Loucy (cell line): ENCODE data around the gene KIF13A.

Experiments used
- H2AFZ ChIP-seq: fragments of 200-600 bp; sonication (generic); 2 replicates; pipeline ENCODE4 v1.6.0; 2016; ENCODE audit warnings: antibody characterized with exemption, mild to moderate bottlenecking, low read length, moderate library complexity
- H3F3A ChIP-seq: fragments of 200-600 bp; 2 replicates; pipeline ENCODE4 v1.6.0; 2016; ENCODE audit warnings: antibody characterized with exemption, low read depth, mild to moderate bottlenecking
- H3K27me3 ChIP-seq: fragments of 200-600 bp; sonication (generic); 2 replicates; pipeline ENCODE4 v1.6.1; 2014; ENCODE audit warnings: low read length, mild to moderate bottlenecking; ENCODE audit not compliant: insufficient read depth, poor library complexity, severe bottlenecking
- H3K36me3 ChIP-seq: fragments of 200-600 bp; sonication (generic); 2 replicates; pipeline ENCODE4 v1.6.1; 2016; ENCODE audit warnings: low read length; ENCODE audit not compliant: insufficient read depth
- H3K4me1 ChIP-seq: fragments of 200-600 bp; sonication (generic); 2 replicates; pipeline ENCODE4 v1.5.1; 2014; ENCODE audit warnings: low read length, mild to moderate bottlenecking; ENCODE audit not compliant: insufficient read depth, poor library complexity, severe bottlenecking
- H3K4me2 ChIP-seq: fragments of 200-600 bp; sonication (generic); 2 replicates; pipeline ENCODE4 v1.6.0; 2014; ENCODE audit warnings: antibody characterized with exemption, low read length, low read depth, mild to moderate bottlenecking; ENCODE audit not compliant: poor library complexity, severe bottlenecking
- H3K4me3 ChIP-seq: fragments of 200-600 bp; sonication (generic); 2 replicates; pipeline ENCODE4 v1.5.1; 2014; ENCODE audit warnings: low read length, mild to moderate bottlenecking, mixed read lengths; ENCODE audit not compliant: poor library complexity, severe bottlenecking
- H3K79me2 ChIP-seq: fragments of 200-600 bp; sonication (generic); 2 replicates; pipeline ENCODE4 v1.6.1; 2014; ENCODE audit warnings: low read length; ENCODE audit not compliant: insufficient read depth
- H3K9ac ChIP-seq: fragments of 200-600 bp; sonication (generic); 2 replicates; pipeline ENCODE4 v1.6.0; 2014; ENCODE audit warnings: mild to moderate bottlenecking, low read depth, low read length, moderate library complexity; ENCODE audit not compliant: poor library complexity, severe bottlenecking
- H3K9me2 ChIP-seq: fragments of 200-600 bp; sonication (generic); replicated peaks from 2 replicates; pipeline ENCODE4 v1.6.1; 2016; ENCODE audit warnings: low read depth, low read length, mixed read lengths
- H3K9me3 ChIP-seq: fragments of 200-600 bp; sonication (generic); 2 replicates; pipeline ENCODE4 v1.6.1; 2014; ENCODE audit warnings: mild to moderate bottlenecking, antibody characterized with exemption, low read length, low read depth; ENCODE audit not compliant: insufficient read depth
- H4K20me1 ChIP-seq: fragments of 200-600 bp; sonication (generic); 2 replicates; pipeline ENCODE4 v1.6.0; 2014; ENCODE audit warnings: antibody characterized with exemption, low read length, mild to moderate bottlenecking; ENCODE audit not compliant: insufficient read depth, poor library complexity, severe bottlenecking
- CTCF ChIP-seq: fragments of 200-600 bp; sonication (generic); conservative IDR thresholded peaks from 2 replicates; pipeline ENCODE4 v1.5.1; 2014; ENCODE audit warnings: mild to moderate bottlenecking, antibody characterized with exemption, low read length
- EZH2phosphoT487 ChIP-seq: fragments of 200-600 bp; IDR thresholded peaks from 2 replicates; pipeline ENCODE4 v1.6.1; 2018; ENCODE audit warnings: antibody characterized with exemption, mild to moderate bottlenecking, moderate library complexity, borderline replicate concordance

The KIF13A gene

DNA sequence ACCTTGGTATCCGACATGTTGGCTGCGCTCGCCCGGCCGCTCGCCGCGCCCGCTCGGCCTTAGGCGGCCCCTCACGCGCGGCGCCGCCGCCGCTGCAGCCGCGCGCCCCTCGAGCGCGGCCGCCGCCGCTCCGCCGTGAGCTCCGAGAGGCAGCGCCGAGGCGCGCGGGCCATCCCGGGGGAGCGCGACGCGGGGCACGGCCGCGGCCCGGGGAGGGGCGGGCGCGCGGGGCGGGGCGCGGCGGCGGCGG is at the start of gene KIF13A:
KIF13A (minus strand) TSS at position 189 of the 250 bp plus-strand sequence; CDS start at position 17, 172 bp downstream.
- Histone ChIP-seq H2AFZ (peak within 1 kb of the TSS; percentile 90), H3K79me2 (0 out of 2 replicates have a peak, but pooled peaks cover 5% of the 10 kb centered on the region), H3F3A (no peaks in the 10 kb centered on the region), H3K4me1 (peaks cover 25% of the 10 kb centered on the region), H4K20me1 (no peaks in the 10 kb centered on the region), H3K36me3 (no peaks in the 10 kb centered on the region), H3K27me3 (no peaks in the 10 kb centered on the region), H3K9me3 (no peaks in the 10 kb centered on the region), H3K9me2 (no peaks in the 10 kb centered on the region), H3K4me3 (peak within 1 kb of the TSS; percentile 83), H3K9ac (peak within 1 kb of the TSS; percentile 57), H3K4me2 (peak within 1 kb of the TSS; percentile 89)
- TF ChIP-seq CTCF (no peak), EZH2phosphoT487 (no peak)

GRCh38 chr6:18036781-18037180 is 49.3 kb upstream of the KIF13A start:
- no peaks in the 10 kb centered on the region for H3K9me3 ChIP-seq
- no peaks in the 10 kb centered on the region for H3K9me2 ChIP-seq
- no peaks in the 10 kb centered on the region for H3K36me3 ChIP-seq
- H3K27me3 ChIP-seq: no peaks in the 10 kb centered on the region
- TF ChIP-seq CTCF (no peak), EZH2phosphoT487 (no peak)
- H3K4me3 ChIP-seq: no peak overlapping the region
- H3K79me2 ChIP-seq: no peaks in the 10 kb centered on the region
- no peaks in the 10 kb centered on the region for H4K20me1 ChIP-seq
- no peak overlapping the region for H3K4me2 ChIP-seq
- H2AFZ ChIP-seq: no peak overlapping the region
- no peak overlapping the region for H3K9ac ChIP-seq
- H3F3A ChIP-seq: no peaks in the 10 kb centered on the region
- H3K4me1 ChIP-seq: no peaks in the 10 kb centered on the region

DNA sequence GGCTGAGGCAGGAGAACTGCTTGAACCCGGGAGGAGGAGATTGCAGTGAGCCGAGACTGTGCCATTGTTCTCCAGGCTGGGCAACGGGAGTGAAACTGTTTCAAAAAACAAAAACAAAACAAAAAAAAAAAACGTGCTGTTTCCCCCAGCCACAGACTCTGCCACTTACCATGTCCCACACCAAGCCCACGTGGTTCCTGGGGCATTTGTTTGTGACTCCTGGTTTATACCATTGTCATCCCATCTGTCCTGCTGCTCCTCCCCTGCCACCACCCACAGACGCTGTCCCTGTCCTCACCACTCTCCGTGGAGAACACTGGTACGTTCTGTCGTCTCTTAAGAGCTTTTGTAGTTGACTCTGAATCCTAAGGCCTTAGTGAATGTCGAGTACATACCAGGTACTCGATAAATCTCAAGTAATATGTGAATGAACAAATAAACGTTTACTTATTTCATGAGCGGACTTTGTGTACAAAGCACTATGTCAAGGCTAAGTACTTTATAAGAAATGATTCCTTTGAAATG is 48.0 kb upstream of the KIF13A start:
- Histone ChIP-seq H4K20me1 (no peaks in the 10 kb centered on the region), H3K4me2 (no peak overlapping the region), H3K4me3 (no peak overlapping the region), H3K9me3 (no peaks in the 10 kb centered on the region), H3K4me1 (no peaks in the 10 kb centered on the region), H3F3A (no peaks in the 10 kb centered on the region), H3K9me2 (no peaks in the 10 kb centered on the region), H3K36me3 (no peaks in the 10 kb centered on the region), H3K27me3 (no peaks in the 10 kb centered on the region), H2AFZ (no peak overlapping the region), H3K9ac (no peak overlapping the region), H3K79me2 (no peaks in the 10 kb centered on the region)
- TF ChIP-seq EZH2phosphoT487 (no peak), CTCF (no peak)
